Stomach smooth muscle (tissue), 2 donors: ENCODE data around the gene CIAO2A.

Experiments used
- H3K27ac ChIP-seq: one replicate; pipeline ENCODE4 v1.7.0; 2013; ENCODE audit warnings: mild to moderate bottlenecking, low read length, inconsistent platforms
- H3K27me3 ChIP-seq, 2 donors: one replicate each; pipeline ENCODE4 v1.7.0; 2013; ENCODE audit warnings: low read length in 2 of 2; ENCODE audit not compliant: insufficient read depth in 2 of 2, control insufficient read depth in 1 of 2
- H3K36me3 ChIP-seq, 2 donors: one replicate each; pipeline ENCODE4 v1.7.0; 2013; ENCODE audit warnings: low read length in 2 of 2; ENCODE audit not compliant: control insufficient read depth in 2 of 2, insufficient read depth in 2 of 2
- H3K4me1 ChIP-seq: one replicate; pipeline ENCODE4 v1.7.0; 2013; ENCODE audit warnings: low read length; ENCODE audit not compliant: control insufficient read depth, insufficient read depth
- H3K4me3 ChIP-seq, 2 donors: one replicate each; pipeline ENCODE4 v1.7.0; 2013; ENCODE audit warnings: low read length in 2 of 2
- H3K9ac ChIP-seq, 2 donors: one replicate each; pipeline ENCODE4 v1.7.0; 2013; ENCODE audit warnings: low read length in 2 of 2, mild to moderate bottlenecking in 1 of 2
- H3K9me3 ChIP-seq, 2 donors: one replicate each; pipeline ENCODE4 v1.7.0; 2013; ENCODE audit warnings: low read length in 2 of 2; ENCODE audit not compliant: control insufficient read depth in 2 of 2
- donor health status: healthy.
- donor health status: Pancreatic carcinoma.

Gene CIAO2A

GRCh38 chr15:64093627-64094417 is at the start of gene CIAO2A:
CIAO2A (minus strand) TSS chr15:64093838; CDS start chr15:64093768, 70 bp downstream.
- Histone ChIP-seq H3K4me3 (peak within 1 kb of the TSS; percentile 94), H3K27ac (peak within 1 kb of the TSS; percentile 90), H3K4me1 (peaks cover 36% of the 10 kb centered on the region), H3K36me3 (peaks cover 0 to 3% of the 10 kb centered on the region in 2 donors), H3K27me3 (no peaks in the 10 kb centered on the region), H3K9ac (peak within 1 kb of the TSS; percentile 89 to 98), H3K9me3 (no peaks in the 10 kb centered on the region)

- Histone ChIP-seq H3K4me1 (no peaks in the 10 kb centered on the region), H3K27ac (no peak overlapping the region), H3K27me3 (no peaks in the 10 kb centered on the region), H3K9ac (no peak overlapping the region), H3K9me3 (no peaks in the 10 kb centered on the region), H3K4me3 (no peak overlapping the region), H3K36me3 (peaks cover 20 to 34% of the 10 kb centered on the region in 2 donors)
Measured at GRCh38 chr15:64143276-64143675, 49.6 kb upstream of the CIAO2A start.

GRCh38 chr15:64141798-64142512 is 48.3 kb upstream of the CIAO2A start:
- Histone ChIP-seq H3K27ac (no peak overlapping the region), H3K4me3 (no peak overlapping the region), H3K4me1 (no peaks in the 10 kb centered on the region), H3K27me3 (no peaks in the 10 kb centered on the region), H3K36me3 (peaks cover 32 to 43% of the 10 kb centered on the region in 2 donors), H3K9ac (no peak overlapping the region), H3K9me3 (no peaks in the 10 kb centered on the region)

- Histone ChIP-seq H3K4me3 (no peak overlapping the region), H3K4me1 (no peaks in the 10 kb centered on the region), H3K9ac (no peak overlapping the region), H3K27me3 (no peaks in the 10 kb centered on the region), H3K9me3 (no peaks in the 10 kb centered on the region), H3K36me3 (peaks cover 45 to 55% of the 10 kb centered on the region in 2 donors), H3K27ac (no peak overlapping the region)
Measured at GRCh38 chr15:64138331-64138941, 44.8 kb upstream of the CIAO2A start.

GRCh38 chr15:64137226-64137833 is 43.7 kb upstream of the CIAO2A start:
- H3K4me1 ChIP-seq, result no peaks in the 10 kb centered on the region
- no peak overlapping the region for H3K4me3 ChIP-seq
- H3K36me3 ChIP-seq, result peaks cover 49 to 53% of the 10 kb centered on the region in 2 donors
- no peaks in the 10 kb centered on the region for H3K27me3 ChIP-seq
- H3K9ac ChIP-seq, result no peak overlapping the region
- H3K9me3 ChIP-seq, result no peaks in the 10 kb centered on the region
- H3K27ac ChIP-seq, result no peak overlapping the region

- Histone ChIP-seq H3K27ac (no peak overlapping the region), H3K27me3 (no peaks in the 10 kb centered on the region), H3K36me3 (peaks cover 54 to 58% of the 10 kb centered on the region in 2 donors), H3K4me1 (no peaks in the 10 kb centered on the region), H3K9me3 (no peaks in the 10 kb centered on the region), H3K4me3 (no peak overlapping the region), H3K9ac (no peak overlapping the region)
Measured at GRCh38 chr15:64136347-64136746, 42.7 kb upstream of the CIAO2A start.

- Histone ChIP-seq H3K4me1 (no peaks in the 10 kb centered on the region), H3K36me3 (peaks cover 67 to 74% of the 10 kb centered on the region in 2 donors), H3K27me3 (no peaks in the 10 kb centered on the region), H3K4me3 (no peak overlapping the region), H3K9me3 (no peaks in the 10 kb centered on the region), H3K27ac (no peak overlapping the region), H3K9ac (no peak overlapping the region)
Measured at GRCh38 chr15:64134345-64134829, 40.7 kb upstream of the CIAO2A start.

GRCh38 chr15:64133623-64134344 is 40.1 kb upstream of the CIAO2A start:
- Histone ChIP-seq H3K9ac (no peak overlapping the region), H3K36me3 (peaks cover 71 to 77% of the 10 kb centered on the region in 2 donors), H3K4me3 (no peak overlapping the region), H3K4me1 (no peaks in the 10 kb centered on the region), H3K27ac (no peak overlapping the region), H3K9me3 (no peaks in the 10 kb centered on the region), H3K27me3 (no peaks in the 10 kb centered on the region)

GRCh38 chr15:64132217-64132616 is 38.6 kb upstream of the CIAO2A start:
- H3K4me3 ChIP-seq, result no peak overlapping the region
- no peak overlapping the region for H3K27ac ChIP-seq
- H3K9me3 ChIP-seq, result no peaks in the 10 kb centered on the region
- H3K27me3 ChIP-seq, result no peaks in the 10 kb centered on the region
- no peaks in the 10 kb centered on the region for H3K4me1 ChIP-seq
- H3K9ac ChIP-seq, result no peak overlapping the region
- peaks cover 72 to 76% of the 10 kb centered on the region in 2 donors for H3K36me3 ChIP-seq

- Histone ChIP-seq H3K4me1 (no peaks in the 10 kb centered on the region), H3K27me3 (no peaks in the 10 kb centered on the region), H3K36me3 (peaks cover 70 to 74% of the 10 kb centered on the region in 2 donors), H3K9me3 (no peaks in the 10 kb centered on the region), H3K4me3 (no peak overlapping the region), H3K9ac (no peak overlapping the region), H3K27ac (no peak overlapping the region)
Measured at GRCh38 chr15:64131547-64131946, 37.9 kb upstream of the CIAO2A start.
